Measurements from ENCODE around the gene BAIAP3.

DNA sequence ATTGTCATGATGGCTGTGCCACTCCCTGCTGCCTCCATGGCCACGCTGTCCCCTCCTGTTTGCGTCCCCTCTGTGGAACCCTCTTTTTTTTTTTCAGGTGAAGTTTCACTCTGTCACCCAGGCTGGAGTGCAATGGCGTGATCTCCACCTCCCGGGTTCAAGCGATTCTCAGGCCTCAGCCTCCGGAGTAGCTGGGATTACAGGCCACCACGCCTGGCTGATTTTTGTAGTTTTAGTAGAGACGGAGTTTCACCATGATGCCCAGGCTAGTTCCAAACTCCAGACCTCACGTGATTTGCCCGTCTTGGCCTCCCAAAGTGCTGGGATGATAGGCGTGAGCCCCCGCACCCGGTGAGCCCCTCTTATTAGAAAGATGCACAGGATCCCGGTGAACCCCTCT is 35.0 kb upstream of the BAIAP3 start:
- TF ChIP-seq, protein P1, sequence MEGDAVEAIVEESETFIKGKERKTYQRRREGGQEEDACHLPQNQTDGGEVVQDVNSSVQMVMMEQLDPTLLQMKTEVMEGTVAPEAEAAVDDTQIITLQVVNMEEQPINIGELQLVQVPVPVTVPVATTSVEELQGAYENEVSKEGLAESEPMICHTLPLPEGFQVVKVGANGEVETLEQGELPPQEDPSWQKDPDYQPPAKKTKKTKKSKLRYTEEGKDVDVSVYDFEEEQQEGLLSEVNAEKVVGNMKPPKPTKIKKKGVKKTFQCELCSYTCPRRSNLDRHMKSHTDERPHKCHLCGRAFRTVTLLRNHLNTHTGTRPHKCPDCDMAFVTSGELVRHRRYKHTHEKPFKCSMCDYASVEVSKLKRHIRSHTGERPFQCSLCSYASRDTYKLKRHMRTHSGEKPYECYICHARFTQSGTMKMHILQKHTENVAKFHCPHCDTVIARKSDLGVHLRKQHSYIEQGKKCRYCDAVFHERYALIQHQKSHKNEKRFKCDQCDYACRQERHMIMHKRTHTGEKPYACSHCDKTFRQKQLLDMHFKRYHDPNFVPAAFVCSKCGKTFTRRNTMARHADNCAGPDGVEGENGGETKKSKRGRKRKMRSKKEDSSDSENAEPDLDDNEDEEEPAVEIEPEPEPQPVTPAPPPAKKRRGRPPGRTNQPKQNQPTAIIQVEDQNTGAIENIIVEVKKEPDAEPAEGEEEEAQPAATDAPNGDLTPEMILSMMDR (IDR thresholded peaks at IDR 0.05; ENCODE audit: low read depth, low read length, poor library complexity, severe bottlenecking), result no peak
- TF ChIP-seq EZH2phosphoT487 (IDR thresholded peaks at IDR 0.05; ENCODE audit: borderline replicate concordance, low read length), result no peak

Measured in DOHH2 (cell line).